ENCODE measurements around the gene LRP5. TPM values are rescaled to one million over a fixed set of nuclear protein-coding genes. Genes with fewer than 3 reads are reported as not detected.

LRP5 gene
- total RNA-seq: 18.0 and 20.2 TPM in 2 replicates

GRCh38 chr11:68312117-68312779 lies at the start of gene LRP5:
Gene LRP5, plus strand, starts transcription at chr11:68312591. Its CDS starts 124 bp downstream, at chr11:68312715.

DNA sequence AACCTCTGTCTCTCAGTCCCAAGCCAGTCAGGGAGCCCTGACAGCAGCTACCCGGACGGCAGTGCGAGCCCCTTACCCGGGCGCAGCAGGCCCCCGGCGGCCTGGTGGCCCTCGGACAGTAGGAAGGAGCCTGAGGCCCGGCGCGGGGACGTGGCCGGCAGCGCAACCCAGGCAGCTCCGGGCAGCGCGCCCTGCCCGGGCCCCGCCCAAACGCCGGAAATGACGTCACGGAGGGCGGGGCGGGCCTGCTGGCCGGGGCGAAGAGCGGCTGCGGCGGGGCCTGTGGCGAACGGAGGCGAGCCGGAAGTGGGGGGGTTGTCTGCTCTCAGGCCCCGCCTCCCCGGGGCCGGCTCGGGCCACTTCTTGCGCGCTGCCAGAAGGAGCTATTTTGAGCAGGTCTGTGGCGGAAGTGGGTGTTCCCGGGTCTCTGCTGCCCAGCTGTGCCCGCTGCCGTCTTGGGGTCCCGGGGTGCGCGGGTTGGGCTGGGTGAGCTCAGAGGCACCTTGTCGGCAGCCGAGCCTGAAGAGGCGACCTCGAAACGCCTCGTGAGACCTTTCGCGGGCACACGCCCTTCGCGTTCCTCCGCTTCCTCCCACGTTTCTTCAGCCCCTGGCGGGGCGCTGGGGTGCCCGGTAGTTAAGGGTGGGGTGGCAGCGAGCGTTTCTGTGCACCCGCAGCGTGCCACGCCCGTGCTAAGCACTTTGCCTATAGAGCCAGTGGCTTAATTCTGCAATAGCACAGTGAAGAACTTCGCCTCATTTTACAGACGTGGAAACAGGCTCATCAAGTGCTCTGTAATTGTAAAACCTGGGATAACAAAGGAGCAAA lies 40.4 kb upstream of the LRP5 start, which contains the start of gene C11orf24:
TSS of gene C11orf24 (minus strand) at position 193 of the 828 bp plus-strand sequence. CDS start 8,206 bp downstream, outside the sequence.

GRCh38 chr11:68460741-68461574 lies 148.6 kb downstream of the LRP5 start, which contains the start of gene PPP6R3:
Gene PPP6R3, plus strand, starts transcription at chr11:68460752. Its CDS starts 76,913 bp downstream, at chr11:68537665.

Other genes starting within 250 kb of the LRP5 start
- gene CHKA, start 191.2 kb upstream of the LRP5 start, total RNA-seq: 10.2 and 12.0 TPM in 2 replicates
- gene KMT5B, start 99.3 kb upstream of the LRP5 start, total RNA-seq: 16.2 and 19.5 TPM in 2 replicates
- 47.8 and 62.4 TPM in 2 replicates for gene C11orf24, start 40.6 kb upstream of the LRP5 start, total RNA-seq
- gene PPP6R3, start 148.2 kb downstream of the LRP5 start, total RNA-seq: 51.3 and 57.3 TPM in 2 replicates

Data from pericardium fibroblast (primary cell).